WTC11 (cell line): ENCODE results near the gene EGFL8. TPM values are rescaled to one million over a fixed set of nuclear protein-coding genes. Genes with fewer than 3 reads are reported as not detected.
"Not testable (repeated sequence)": the region's sequence is repeated elsewhere in the genome, so short reads cannot be mapped to it uniquely, and the experiment has no call there.

ENCODE experiments used
- ATAC-seq: fragments of 200-7000 bp; cut with Tn5 transposase; 2 replicates; pipeline ENCODE4 v1.10.0; 2021; ENCODE audit warnings: mild to moderate bottlenecking, moderate library complexity
- CTCF ChIA-PET: fragments of 300-600 bp; sonication (Branson Sonifier 250); formaldehyde crosslinking; loops from one replicate; lab custom pipeline; 2021; ENCODE audit warnings: antibody characterized with exemption; lab: Charles Lee
- POLR2A ChIA-PET: fragments of 350-600 bp; sonication (Branson Sonifier 250); formaldehyde crosslinking; loops from one replicate; lab custom pipeline; 2021; ENCODE audit warnings: antibody characterized with exemption; lab: Charles Lee
- DNase-seq: peaks from one replicate; pipeline ENCODE4 v3.0.0; 2021; ENCODE audit warnings: low spot score
- H3K27ac Mint-ChIP-seq: 2 replicates; pipeline ENCODE4 v1.8.0; 2021; ENCODE audit warnings: mixed read lengths
- H3K27me3 Mint-ChIP-seq: 2 replicates; pipeline ENCODE4 v1.8.0; 2021; ENCODE audit warnings: low read depth, mild to moderate bottlenecking, moderate library complexity, mixed read lengths
- H3K36me3 Mint-ChIP-seq: 2 replicates; pipeline ENCODE4 v1.8.0; 2021; ENCODE audit warnings: mixed read lengths
- H3K4me1 Mint-ChIP-seq: 2 replicates; pipeline ENCODE4 v1.8.0; 2022; ENCODE audit warnings: mixed read lengths
- H3K4me3 Mint-ChIP-seq: 2 replicates; pipeline ENCODE4 v1.8.0; 2021; ENCODE audit warnings: mild to moderate bottlenecking, moderate library complexity, mixed read lengths
- H3K9me3 Mint-ChIP-seq: 2 replicates; pipeline ENCODE4 v1.8.0; 2021; ENCODE audit warnings: mixed read lengths
- CBFB ChIP-seq: sonication (generic); formaldehyde crosslinking; IDR thresholded peaks from 2 replicates; pipeline ENCODE4 v1.8.1; 2022; ENCODE audit warnings: mild to moderate bottlenecking, low read depth, missing genetic modification reagents
- CREB1 ChIP-seq: sonication (generic); formaldehyde crosslinking; IDR thresholded peaks from 2 replicates; pipeline ENCODE4 v1.8.0; 2023; ENCODE audit warnings: mild to moderate bottlenecking, missing genetic modification reagents
- CREM ChIP-seq: sonication (generic); formaldehyde crosslinking; IDR thresholded peaks from 2 replicates; pipeline ENCODE4 v1.8.1; 2022; ENCODE audit warnings: mild to moderate bottlenecking, missing genetic modification reagents, moderate library complexity
- CTCF ChIP-seq: fragments of 200-600 bp; IDR thresholded peaks from 2 replicates; pipeline ENCODE4 v1.8.0; 2022; ENCODE audit warnings: antibody characterized with exemption
- FOXJ3 ChIP-seq: sonication (generic); formaldehyde crosslinking; IDR thresholded peaks from 2 replicates; pipeline ENCODE4 v1.9.0; 2021; ENCODE audit warnings: missing genetic modification reagents, mild to moderate bottlenecking, borderline replicate concordance
- GABPB1 ChIP-seq: sonication (generic); formaldehyde crosslinking; IDR thresholded peaks from 2 replicates; pipeline ENCODE4 v1.8.1; 2023; ENCODE audit warnings: mild to moderate bottlenecking, missing genetic modification reagents
- GTF2I ChIP-seq: fragments of 250-450 bp; sonication (Bioruptor Pico); conservative IDR thresholded peaks from 2 replicates; pipeline ENCODE4 v1.4.0; 2021; ENCODE audit warnings: mild to moderate bottlenecking
- HMGA2 ChIP-seq: fragments of 250-450 bp; sonication (Bioruptor Pico); IDR thresholded peaks from 2 replicates; pipeline ENCODE4 v1.4.0; 2021; ENCODE audit warnings: mild to moderate bottlenecking, moderate library complexity
- NFYB ChIP-seq: sonication (generic); formaldehyde crosslinking; conservative IDR thresholded peaks from 2 replicates; pipeline ENCODE4 v1.8.0; 2022; ENCODE audit warnings: low read depth, missing genetic modification reagents
- TCF7 ChIP-seq: sonication (generic); formaldehyde crosslinking; IDR thresholded peaks from 2 replicates; pipeline ENCODE4 v1.8.0; 2022; ENCODE audit warnings: mild to moderate bottlenecking, low read depth, missing genetic modification reagents, moderate library complexity
- TP53 ChIP-seq: sonication (generic); formaldehyde crosslinking; IDR thresholded peaks from 2 replicates; pipeline ENCODE4 v1.8.1; 2023; ENCODE audit warnings: mild to moderate bottlenecking, missing genetic modification reagents
- ZBTB21 ChIP-seq: sonication (generic); formaldehyde crosslinking; IDR thresholded peaks from 2 replicates; pipeline ENCODE4 v1.8.1; 2023; ENCODE audit warnings: mild to moderate bottlenecking, missing genetic modification reagents, borderline replicate concordance
- ZNF671 ChIP-seq: fragments of 250-450 bp; sonication (Bioruptor Pico); IDR thresholded peaks from 2 replicates; pipeline ENCODE4 v1.8.0; 2021; ENCODE audit warnings: mild to moderate bottlenecking
- total RNA-seq: library from RNA; stranded (reverse); gene quantifications from 3 replicates; pipeline ENCODE4 v1.2.3, GENCODE V29; 2021
- TF ChIP-seq, protein P1 (sequence below): sonication (generic); formaldehyde crosslinking; IDR thresholded peaks from 2 replicates; pipeline ENCODE4 v1.8.1; 2022; ENCODE audit warnings: low read depth, mild to moderate bottlenecking, moderate library complexity, missing genetic modification reagents, borderline replicate concordance
- TF ChIP-seq, protein P2 (sequence below): sonication (generic); formaldehyde crosslinking; IDR thresholded peaks from 2 replicates; pipeline ENCODE4 v1.8.1; 2023; ENCODE audit warnings: mild to moderate bottlenecking, missing genetic modification reagents, moderate library complexity

EGFL8 gene
- total RNA-seq, 1 experiment from 2014 or later, result 17.5 TPM

GRCh38 chr6:32208996-32209395 is 44.6 kb downstream of the EGFL8 start:
- Mint-ChIP-seq H3K27me3 (peaks cover 4% of the 10 kb centered on the region), H3K27ac (no peak overlapping the region), H3K36me3 (no peaks in the 10 kb centered on the region), H3K9me3 (peaks cover 7% of the 10 kb centered on the region; the same call in 1 of the 2 replicates), H3K4me1 (no peaks in the 10 kb centered on the region), H3K4me3 (no peak overlapping the region)
- CTCF ChIA-PET, result no interaction called here
- no peak for TF ChIP-seq CTCF
- TF ChIP-seq GABPB1 (CRISPR knock-in tag), result peak; percentile 95
- no peak for TF ChIP-seq NFYB (CRISPR knock-in tag)
- no peak for TF ChIP-seq TCF7 (CRISPR knock-in tag)
- ATAC-seq (no peak), DNase-seq (no peak)
- POLR2A ChIA-PET, result no interaction called here

GRCh38 chr6:32210191-32210601 is 45.8 kb downstream of the EGFL8 start:
- ChIA-PET CTCF (no interaction called here), POLR2A (no interaction called here)
- TF ChIP-seq ZNF671 (no peak), GABPB1 (CRISPR knock-in tag) (peak; percentile 67; the same call in 1 of the 2 replicates)
- H3K27me3 Mint-ChIP-seq, result peaks cover 4% of the 10 kb centered on the region; the same call in 1 of the 2 replicates
- H3K9me3 Mint-ChIP-seq, result peaks cover 7% of the 10 kb centered on the region; the same call in 1 of the 2 replicates
- no peak overlapping the region for H3K27ac Mint-ChIP-seq
- H3K4me3 Mint-ChIP-seq, result no peak overlapping the region
- DNase-seq (no peak), ATAC-seq (no peak)
- H3K4me1 Mint-ChIP-seq, result no peaks in the 10 kb centered on the region
- no peaks in the 10 kb centered on the region for H3K36me3 Mint-ChIP-seq

DNA sequence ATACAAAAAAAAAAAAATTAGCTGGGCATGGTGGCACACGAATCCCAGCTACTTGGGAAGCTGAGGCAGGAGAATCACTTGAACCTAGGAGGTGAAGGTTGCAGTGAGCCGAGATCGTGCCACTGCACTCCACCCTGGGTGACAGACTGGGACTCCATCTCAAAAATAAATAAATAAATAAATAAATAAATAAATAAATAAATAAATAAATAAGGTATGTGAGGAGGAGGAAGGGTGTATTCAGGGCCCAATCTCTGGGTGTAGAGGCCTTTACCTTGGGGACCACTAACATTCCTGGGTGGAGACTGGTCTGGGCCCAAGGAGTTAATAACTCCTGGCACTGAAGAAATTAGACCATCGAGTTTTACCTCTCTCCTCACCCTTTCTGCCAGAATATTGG is 47.0 kb downstream of the EGFL8 start:
- H3K4me3 Mint-ChIP-seq, CTCF ChIA-PET, H3K9me3 Mint-ChIP-seq, H3K36me3 Mint-ChIP-seq, H3K27ac Mint-ChIP-seq, DNase-seq, H3K27me3 Mint-ChIP-seq, H3K4me1 Mint-ChIP-seq, POLR2A ChIA-PET, ATAC-seq: not testable (repeated sequence)

GRCh38 chr6:32212076-32212760 is 47.8 kb downstream of the EGFL8 start:
- ChIA-PET CTCF (interaction anchor here (1.6 kb wide), 1 partner anchor 16 kb away, joined by 5 read pairs; no protein-coding TSS in a partner anchor), POLR2A (no interaction called here)
- no peak for DNase-seq
- TF ChIP-seq, protein P1, sequence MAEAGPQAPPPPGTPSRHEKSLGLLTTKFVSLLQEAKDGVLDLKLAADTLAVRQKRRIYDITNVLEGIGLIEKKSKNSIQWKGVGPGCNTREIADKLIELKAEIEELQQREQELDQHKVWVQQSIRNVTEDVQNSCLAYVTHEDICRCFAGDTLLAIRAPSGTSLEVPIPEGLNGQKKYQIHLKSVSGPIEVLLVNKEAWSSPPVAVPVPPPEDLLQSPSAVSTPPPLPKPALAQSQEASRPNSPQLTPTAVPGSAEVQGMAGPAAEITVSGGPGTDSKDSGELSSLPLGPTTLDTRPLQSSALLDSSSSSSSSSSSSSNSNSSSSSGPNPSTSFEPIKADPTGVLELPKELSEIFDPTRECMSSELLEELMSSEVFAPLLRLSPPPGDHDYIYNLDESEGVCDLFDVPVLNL (CRISPR knock-in tag), result no peak
- Mint-ChIP-seq H3K9me3 (no peaks in the 10 kb centered on the region), H3K4me3 (no peak overlapping the region), H3K36me3 (no peaks in the 10 kb centered on the region), H3K27ac (0 out of 2 replicates have a peak overlapping the region, but pooled peaks have one; percentile 10), H3K27me3 (peaks cover 4% of the 10 kb centered on the region; the same call in 1 of the 2 replicates), H3K4me1 (no peaks in the 10 kb centered on the region)
- ATAC-seq, result no peak; the same call in 1 of the 2 replicates

DNA sequence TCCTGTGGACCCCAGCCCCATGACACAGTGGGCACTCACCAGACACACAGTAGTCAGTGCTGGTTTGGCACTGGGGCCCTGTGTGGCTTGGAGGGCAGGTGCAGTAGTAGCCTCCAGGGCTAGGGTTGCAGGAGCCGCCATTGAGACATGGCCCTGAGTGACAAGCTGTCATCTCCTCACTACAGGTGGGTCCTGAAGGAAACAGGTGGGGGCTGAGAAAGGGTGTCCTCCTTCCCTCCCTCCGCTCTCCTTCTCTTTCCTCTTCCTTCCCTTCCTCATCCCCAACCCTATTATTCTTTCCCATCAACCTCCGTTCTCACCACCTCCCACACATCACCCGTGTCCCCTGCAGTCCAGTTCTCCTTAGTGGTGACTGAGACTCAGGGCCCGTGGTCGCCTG is 49.3 kb downstream of the EGFL8 start:
- H3K27ac Mint-ChIP-seq, result no peak overlapping the region
- TF ChIP-seq CREM (CRISPR knock-in tag) (no peak), CREB1 (CRISPR knock-in tag) (no peak), GTF2I (no peak), ZBTB21 (CRISPR knock-in tag) (no peak), HMGA2 (no peak), FOXJ3 (CRISPR knock-in tag) (no peak), TP53 (CRISPR knock-in tag) (no peak), CBFB (CRISPR knock-in tag) (no peak)
- TF ChIP-seq, protein P2, sequence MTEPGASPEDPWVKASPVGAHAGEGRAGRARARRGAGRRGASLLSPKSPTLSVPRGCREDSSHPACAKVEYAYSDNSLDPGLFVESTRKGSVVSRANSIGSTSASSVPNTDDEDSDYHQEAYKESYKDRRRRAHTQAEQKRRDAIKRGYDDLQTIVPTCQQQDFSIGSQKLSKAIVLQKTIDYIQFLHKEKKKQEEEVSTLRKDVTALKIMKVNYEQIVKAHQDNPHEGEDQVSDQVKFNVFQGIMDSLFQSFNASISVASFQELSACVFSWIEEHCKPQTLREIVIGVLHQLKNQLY (CRISPR knock-in tag), result no peak
- ChIA-PET POLR2A (no interaction called here), CTCF (interaction anchor here (1.6 kb wide), 1 partner anchor 18 kb away, joined by 5 read pairs; no protein-coding TSS in a partner anchor)
- no peaks in the 10 kb centered on the region for H3K9me3 Mint-ChIP-seq
- ATAC-seq (no peak), DNase-seq (no peak)
- no peaks in the 10 kb centered on the region for H3K4me1 Mint-ChIP-seq
- H3K4me3 Mint-ChIP-seq, result no peak overlapping the region
- no peaks in the 10 kb centered on the region for H3K36me3 Mint-ChIP-seq
- peaks cover 3% of the 10 kb centered on the region; the same call in 1 of the 2 replicates for H3K27me3 Mint-ChIP-seq
